Activated naive CD8-positive, alpha-beta T cell treated with anti-CD3 and anti-CD28 coated beads, Interleukin-2, amount 50 U/mL, for 24 hours (primary cell): ENCODE measurements around the gene PACS2.

Experiments
- ATAC-seq: fragments of 150-1000 bp; cut with Tn5 transposase; one replicate; pipeline ENCODE4 v1.10.0; 2021
- DNase-seq: peaks from one replicate; pipeline ENCODE4 v3.0.0; 2021
- H3K27ac Mint-ChIP-seq: one replicate; pipeline ENCODE4 v1.8.0; 2021; ENCODE audit warnings: mild to moderate bottlenecking, mixed read lengths
- H3K27me3 Mint-ChIP-seq: one replicate; pipeline ENCODE4 v1.8.0; 2021; ENCODE audit warnings: mixed read lengths
- H3K36me3 Mint-ChIP-seq: one replicate; pipeline ENCODE4 v1.8.0; 2021; ENCODE audit warnings: low read depth, mixed read lengths
- H3K4me1 Mint-ChIP-seq: one replicate; pipeline ENCODE4 v1.8.0; 2021; ENCODE audit warnings: mixed read lengths
- H3K4me3 Mint-ChIP-seq: one replicate; pipeline ENCODE4 v1.8.0; 2021; ENCODE audit warnings: mild to moderate bottlenecking, moderate library complexity, mixed read lengths
- H3K9me3 Mint-ChIP-seq: one replicate; pipeline ENCODE4 v1.8.0; 2021; ENCODE audit warnings: mixed read lengths

Gene PACS2

DNA sequence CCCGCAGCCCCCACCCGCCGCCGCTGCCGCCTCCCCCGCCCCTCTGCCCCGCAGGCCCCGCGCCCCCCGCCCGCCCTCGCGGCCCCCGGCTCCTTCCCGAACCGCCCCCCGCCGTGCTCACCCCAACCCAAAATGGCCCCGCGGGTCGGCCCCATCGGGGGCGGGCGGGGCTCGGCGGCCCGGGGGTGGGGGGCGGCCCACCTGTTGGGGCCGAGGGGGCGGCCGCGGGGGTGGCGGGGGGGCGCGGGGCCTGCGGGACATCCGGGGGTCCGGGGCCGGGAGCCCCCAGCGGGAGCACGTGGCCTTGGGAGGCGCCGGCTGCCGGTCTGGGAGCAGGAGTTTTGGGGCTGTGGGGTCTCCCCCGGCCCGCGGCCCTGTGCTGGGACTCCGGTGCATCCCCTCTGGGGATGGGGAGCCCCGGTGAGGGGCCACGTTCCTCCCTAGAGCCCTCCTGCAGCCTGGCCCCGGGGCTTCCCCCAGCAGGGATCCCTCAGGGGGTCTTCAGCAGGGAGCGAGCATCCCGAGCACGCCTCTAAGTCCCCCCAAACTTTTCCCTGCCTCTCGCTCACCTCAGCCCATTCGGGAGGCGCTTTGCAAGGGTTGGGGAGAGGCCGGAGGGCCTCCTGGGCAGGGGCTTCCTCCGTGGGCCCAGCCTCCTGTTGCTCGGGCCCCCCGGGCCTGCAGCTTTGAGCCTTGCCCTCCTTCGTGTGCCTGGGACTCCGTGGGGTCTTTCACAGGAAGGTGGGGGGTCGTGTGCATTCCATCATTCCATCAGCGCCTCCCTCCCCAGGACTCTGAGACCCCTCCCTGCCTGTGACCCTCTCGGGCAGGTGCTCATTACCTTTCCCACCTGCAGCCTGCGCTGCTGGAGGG is 105.8 kb downstream of the PACS2 start:
- ATAC-seq (no peak), DNase-seq (no peak)
- H3K9me3 Mint-ChIP-seq, result no peaks in the 10 kb centered on the region
- peaks cover 16% of the 10 kb centered on the region for H3K36me3 Mint-ChIP-seq
- peaks cover 26% of the 10 kb centered on the region for H3K4me1 Mint-ChIP-seq
- no peaks in the 10 kb centered on the region for H3K27me3 Mint-ChIP-seq
- peak overlapping the region; percentile 87 for H3K27ac Mint-ChIP-seq
- peak overlapping the region; percentile 88 for H3K4me3 Mint-ChIP-seq

DNA sequence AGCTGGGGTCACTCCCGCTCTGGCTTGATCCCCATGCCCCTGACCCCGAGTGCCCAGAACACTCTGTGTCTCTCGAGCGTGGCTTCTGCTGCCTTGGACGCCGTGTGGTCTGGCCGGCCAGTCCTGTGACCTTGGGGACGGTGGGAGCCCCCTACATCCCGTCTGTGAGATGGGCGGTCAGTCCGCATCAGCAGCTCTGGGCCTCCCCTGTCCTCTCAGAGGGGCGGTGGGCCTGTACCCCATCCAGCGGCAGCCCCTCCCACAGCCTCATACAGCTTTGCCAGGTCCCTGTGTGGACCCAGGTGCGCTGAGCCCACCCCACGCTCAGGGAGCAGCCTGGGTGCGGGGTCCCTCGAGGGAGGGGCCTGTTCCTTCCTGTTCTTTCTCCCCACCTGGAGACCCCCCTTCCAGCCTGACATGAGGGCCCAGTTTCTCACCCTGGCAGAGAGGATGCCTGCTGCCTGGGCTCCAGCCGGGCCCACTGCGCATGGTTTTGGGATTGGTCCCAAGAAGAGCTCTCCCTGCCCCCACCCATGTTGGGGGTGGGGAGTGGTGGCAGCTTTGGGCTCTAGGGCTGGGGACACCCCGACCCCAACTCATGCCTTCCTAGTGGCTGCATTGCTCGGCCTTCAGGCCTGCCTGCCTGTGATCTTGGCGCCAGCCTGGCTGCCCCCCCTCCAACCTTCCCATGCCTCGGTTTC is 106.6 kb downstream of the PACS2 start:
- Mint-ChIP-seq H3K4me3 (peak overlapping the region; percentile 88), H3K27ac (peak overlapping the region; percentile 87), H3K36me3 (peaks cover 20% of the 10 kb centered on the region), H3K9me3 (no peaks in the 10 kb centered on the region), H3K27me3 (no peaks in the 10 kb centered on the region), H3K4me1 (peaks cover 21% of the 10 kb centered on the region)
- no peak for DNase-seq
- no peak for ATAC-seq

DNA sequence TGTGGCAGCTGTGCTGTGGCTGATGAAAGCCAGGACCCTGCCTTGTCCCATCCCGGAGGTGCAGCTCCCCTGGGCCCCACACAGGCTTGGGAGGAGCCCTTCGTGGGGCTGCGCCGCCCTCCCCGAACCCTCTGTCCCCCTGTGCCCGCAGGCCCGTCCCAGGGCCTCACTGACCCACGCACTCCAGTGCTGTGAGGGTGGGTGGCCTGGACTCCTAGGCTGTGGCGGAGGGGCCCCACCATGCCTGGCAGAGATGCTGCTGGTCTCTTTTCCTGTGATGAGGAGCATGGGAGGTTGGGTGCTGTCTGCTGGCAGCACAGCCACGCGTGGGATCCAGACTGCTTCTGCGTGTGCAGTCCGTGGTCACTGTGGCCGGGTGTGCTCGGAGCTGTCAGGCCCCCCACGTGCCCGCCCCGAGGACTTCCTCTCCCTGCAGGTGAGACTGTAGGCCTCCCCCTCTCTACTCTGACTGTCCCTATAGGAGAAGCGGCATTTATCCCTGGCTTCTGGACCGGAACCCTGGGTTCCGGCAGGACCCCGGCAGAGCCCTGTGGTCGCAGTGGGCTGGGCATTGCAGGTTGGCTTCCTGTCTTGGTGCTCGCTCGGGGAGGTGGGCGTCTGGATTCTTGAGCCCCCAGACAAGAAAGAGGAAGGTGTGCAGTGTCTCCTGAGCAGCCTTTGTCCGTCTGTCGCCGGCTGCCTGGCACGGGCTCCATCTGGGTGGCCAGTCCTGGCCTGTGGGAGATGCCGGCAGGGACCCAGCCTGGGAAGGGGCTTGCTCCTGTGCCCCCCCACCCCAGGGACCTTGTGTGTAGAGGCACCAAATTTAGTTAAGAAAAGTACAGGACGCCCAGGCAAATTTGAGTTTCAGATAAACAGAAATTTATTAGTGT is 107.4 kb downstream of the PACS2 start:
- Mint-ChIP-seq H3K27me3 (no peaks in the 10 kb centered on the region), H3K9me3 (peaks cover under 1% of the 10 kb centered on the region), H3K4me3 (peak overlapping the region; percentile 88), H3K27ac (peak overlapping the region; percentile 87), H3K36me3 (peaks cover 26% of the 10 kb centered on the region), H3K4me1 (peaks cover 26% of the 10 kb centered on the region)
- ATAC-seq, result no peak
- no peak for DNase-seq

- H3K4me1 Mint-ChIP-seq, result peaks cover 29% of the 10 kb centered on the region
- no peak for ATAC-seq
- no peak for DNase-seq
- H3K36me3 Mint-ChIP-seq, result peaks cover 32% of the 10 kb centered on the region
- H3K9me3 Mint-ChIP-seq, result peaks cover 4% of the 10 kb centered on the region
- peak overlapping the region; percentile 88 for H3K4me3 Mint-ChIP-seq
- H3K27ac Mint-ChIP-seq, result peak overlapping the region; percentile 87
- H3K27me3 Mint-ChIP-seq, result no peaks in the 10 kb centered on the region
Measured at GRCh38 chr14:105422695-105423487, 108.3 kb downstream of the PACS2 start.

DNA sequence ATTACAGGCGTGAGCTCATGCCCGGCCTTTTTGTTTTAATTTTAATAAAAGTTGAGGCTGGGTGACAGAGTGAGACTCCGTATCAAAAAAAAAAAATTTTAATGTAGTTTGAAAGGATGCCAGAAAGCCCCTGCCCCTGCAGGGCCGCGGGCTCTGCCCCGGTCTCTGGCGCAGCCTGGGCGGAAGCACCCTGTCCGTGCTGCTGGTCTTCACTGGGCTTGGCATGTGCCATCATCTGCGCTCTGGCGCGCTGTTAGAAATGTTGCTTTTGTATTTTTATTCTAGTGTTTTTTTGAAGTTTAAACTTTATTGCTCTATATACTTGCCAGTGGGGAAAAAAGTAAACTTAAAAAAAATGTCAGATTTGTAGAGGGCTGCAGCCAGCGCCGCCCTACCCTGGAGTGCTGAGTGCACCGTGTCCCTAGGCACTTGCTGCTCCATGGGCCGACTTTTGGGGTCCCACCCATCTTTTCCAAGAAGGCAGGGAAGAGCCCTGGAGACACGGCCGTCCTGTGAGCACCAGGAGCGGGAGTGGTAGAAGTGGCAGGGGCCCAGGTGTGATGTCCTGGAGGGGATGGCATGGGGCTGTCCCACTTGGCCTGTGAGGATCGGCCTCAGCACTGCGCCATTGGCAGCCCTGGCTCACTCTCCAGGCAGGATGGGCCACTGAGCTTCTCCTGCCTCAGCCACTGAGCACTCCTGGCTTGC is 109.1 kb downstream of the PACS2 start:
- peaks cover 38% of the 10 kb centered on the region for H3K36me3 Mint-ChIP-seq
- H3K9me3 Mint-ChIP-seq, result peaks cover 4% of the 10 kb centered on the region
- H3K27ac Mint-ChIP-seq, result no peak overlapping the region
- H3K4me3 Mint-ChIP-seq, result no peak overlapping the region
- no peak for DNase-seq
- H3K4me1 Mint-ChIP-seq, result peaks cover 34% of the 10 kb centered on the region
- no peaks in the 10 kb centered on the region for H3K27me3 Mint-ChIP-seq
- no peak for ATAC-seq

GRCh38 chr14:105424861-105425260 is 110.3 kb downstream of the PACS2 start:
- Mint-ChIP-seq H3K27me3 (no peaks in the 10 kb centered on the region), H3K27ac (no peak overlapping the region), H3K36me3 (peaks cover 46% of the 10 kb centered on the region), H3K4me1 (peaks cover 34% of the 10 kb centered on the region), H3K4me3 (no peak overlapping the region), H3K9me3 (peaks cover 4% of the 10 kb centered on the region)
- DNase-seq (no peak), ATAC-seq (no peak)

DNA sequence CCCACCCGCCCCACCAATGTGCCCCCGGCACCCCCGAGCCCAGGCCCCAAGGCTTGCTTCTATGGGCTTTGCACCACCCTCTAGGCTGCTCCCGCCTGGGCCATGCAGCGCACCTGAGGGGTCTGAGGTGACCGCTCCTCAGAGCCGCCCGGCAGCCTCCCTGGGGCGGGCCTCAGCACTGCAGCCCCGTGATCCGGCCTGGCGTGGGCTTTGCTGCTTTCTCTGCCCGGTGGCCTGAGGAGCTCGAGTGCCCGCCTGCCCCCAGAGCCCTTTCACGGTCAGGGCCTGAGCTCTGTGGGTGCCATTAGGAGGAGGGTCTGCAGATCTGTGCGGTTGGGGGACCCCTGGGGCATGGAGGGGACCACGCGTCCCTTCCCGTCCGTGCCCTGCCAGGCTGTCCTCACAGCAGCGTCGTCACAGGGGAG is 111.3 kb downstream of the PACS2 start:
- Mint-ChIP-seq H3K27ac (no peak overlapping the region), H3K9me3 (peaks cover 4% of the 10 kb centered on the region), H3K4me1 (peaks cover 34% of the 10 kb centered on the region), H3K4me3 (no peak overlapping the region), H3K27me3 (no peaks in the 10 kb centered on the region), H3K36me3 (peaks cover 56% of the 10 kb centered on the region)
- DNase-seq (no peak), ATAC-seq (no peak)

- H3K36me3 Mint-ChIP-seq, result peaks cover 59% of the 10 kb centered on the region
- no peak overlapping the region for H3K27ac Mint-ChIP-seq
- peaks cover 4% of the 10 kb centered on the region for H3K9me3 Mint-ChIP-seq
Measured at GRCh38 chr14:105426416-105427130, 112.0 kb downstream of the PACS2 start.

GRCh38 chr14:105427412-105427811 is 112.9 kb downstream of the PACS2 start:
- no peak for DNase-seq
- Mint-ChIP-seq H3K27me3 (no peaks in the 10 kb centered on the region), H3K4me3 (no peak overlapping the region), H3K27ac (no peak overlapping the region), H3K36me3 (peaks cover 53% of the 10 kb centered on the region), H3K4me1 (peaks cover 23% of the 10 kb centered on the region), H3K9me3 (peaks cover 4% of the 10 kb centered on the region)
- ATAC-seq, result no peak

More at GRCh38 chr14:105426416-105427130, 112.0 kb downstream of the PACS2 start:
- ATAC-seq, result no peak
- no peak for DNase-seq
- Mint-ChIP-seq H3K4me1 (peaks cover 31% of the 10 kb centered on the region), H3K4me3 (no peak overlapping the region), H3K27me3 (no peaks in the 10 kb centered on the region)

DNA sequence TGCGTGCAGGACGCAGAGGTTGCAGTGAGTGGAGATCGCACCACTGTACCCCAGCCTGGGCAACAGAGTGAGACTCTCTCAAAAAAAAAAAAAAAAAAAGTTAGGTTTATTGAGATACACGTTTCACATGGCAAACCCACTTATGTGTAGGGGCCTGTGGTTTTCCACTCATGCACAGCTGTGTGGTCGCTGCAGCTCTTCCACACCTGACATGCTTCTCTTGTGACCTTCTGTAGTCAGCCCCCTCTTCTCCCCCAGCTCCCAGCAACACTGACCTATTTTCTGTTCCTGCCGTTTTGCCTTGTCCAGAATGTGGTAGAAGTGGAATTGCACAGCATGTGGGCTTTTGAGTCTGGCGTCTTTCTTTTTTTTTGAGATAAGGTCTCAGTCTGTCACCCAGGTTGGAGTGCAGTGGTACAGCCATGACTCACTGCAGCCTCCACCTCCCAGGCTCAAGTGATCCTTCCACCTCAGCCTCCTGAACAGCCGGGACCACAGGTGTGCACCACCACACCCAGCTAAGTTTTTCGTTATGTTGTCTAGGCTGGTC is 113.5 kb downstream of the PACS2 start:
- Mint-ChIP-seq H3K27ac (no peak overlapping the region), H3K27me3 (no peaks in the 10 kb centered on the region), H3K4me1 (peaks cover 18% of the 10 kb centered on the region), H3K9me3 (peaks cover 4% of the 10 kb centered on the region), H3K36me3 (peaks cover 48% of the 10 kb centered on the region), H3K4me3 (no peak overlapping the region)
- DNase-seq, result no peak
- no peak for ATAC-seq

- DNase-seq (no peak), ATAC-seq (no peak)
- Mint-ChIP-seq H3K4me1 (peaks cover 18% of the 10 kb centered on the region), H3K36me3 (peaks cover 49% of the 10 kb centered on the region), H3K9me3 (peaks cover 4% of the 10 kb centered on the region), H3K4me3 (no peak overlapping the region), H3K27me3 (no peaks in the 10 kb centered on the region), H3K27ac (no peak overlapping the region)
Measured at GRCh38 chr14:105430042-105430441, 115.5 kb downstream of the PACS2 start.

DNA sequence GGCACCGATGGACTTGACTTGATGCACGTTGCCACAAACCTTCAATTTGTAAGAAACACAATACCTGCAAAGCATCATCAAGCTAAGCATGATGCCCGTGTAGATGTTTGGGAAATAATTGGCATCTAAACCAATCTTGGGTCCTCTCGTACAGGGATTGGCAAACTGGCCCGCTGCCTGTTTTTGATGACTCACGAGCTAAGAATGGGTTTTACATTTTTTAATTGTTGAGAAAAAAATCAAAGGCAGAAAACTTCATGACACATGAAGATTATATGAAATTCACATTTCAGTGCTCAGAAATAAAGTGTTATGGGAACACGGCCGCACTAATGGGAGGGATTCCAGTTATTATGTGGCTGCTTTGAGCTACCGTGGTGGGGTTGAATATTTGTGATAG is 116.0 kb downstream of the PACS2 start:
- Mint-ChIP-seq H3K27me3 (no peaks in the 10 kb centered on the region), H3K27ac (no peak overlapping the region), H3K4me1 (peaks cover 20% of the 10 kb centered on the region), H3K4me3 (no peak overlapping the region), H3K36me3 (peaks cover 51% of the 10 kb centered on the region), H3K9me3 (peaks cover 4% of the 10 kb centered on the region)
- ATAC-seq (no peak), DNase-seq (no peak)
